Midbrain (tissue), 1 donor: ENCODE measurements around the gene TSPY10.
"Not testable (repeated sequence)": the region's sequence is repeated elsewhere in the genome, so short reads cannot be mapped to it uniquely, and the experiment has no call there.

ENCODE experiments used
- DNase-seq: peaks from one replicate; lab custom pipeline; 2025; lab: John Stamatoyannopoulos, UW

TSPY10 gene, protein sequence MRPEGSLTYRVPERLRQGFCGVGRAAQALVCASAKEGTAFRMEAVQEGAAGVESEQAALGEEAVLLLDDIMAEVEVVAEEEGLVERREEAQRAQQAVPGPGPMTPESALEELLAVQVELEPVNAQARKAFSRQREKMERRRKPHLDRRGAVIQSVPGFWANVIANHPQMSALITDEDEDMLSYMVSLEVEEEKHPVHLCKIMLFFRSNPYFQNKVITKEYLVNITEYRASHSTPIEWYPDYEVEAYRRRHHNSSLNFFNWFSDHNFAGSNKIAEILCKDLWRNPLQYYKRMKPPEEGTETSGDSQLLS

DNA sequence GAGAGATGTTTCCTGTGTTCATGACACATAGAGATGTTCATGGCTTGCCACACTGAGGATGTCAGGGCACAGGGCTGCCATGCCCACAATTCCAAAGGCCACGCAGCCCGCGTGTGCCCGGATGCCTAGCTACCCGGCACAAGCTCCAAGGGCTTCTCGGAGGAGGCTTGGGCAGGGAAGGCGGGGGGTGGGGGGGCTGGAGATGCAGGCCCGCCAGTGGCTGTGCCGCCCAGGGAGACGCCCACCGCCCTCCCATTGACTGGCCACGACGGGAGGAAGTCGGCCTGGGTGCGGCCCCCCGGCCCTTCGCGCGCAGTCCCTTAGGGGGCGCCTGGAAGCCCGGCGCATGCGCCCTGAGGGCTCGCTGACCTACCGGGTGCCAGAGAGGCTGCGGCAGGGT, at the start of gene TSPY10:
TSS of gene TSPY10 (plus strand) at position 301 of the 400 bp plus-strand sequence. CDS start at position 347, 46 bp downstream.
- not testable (repeated sequence) for DNase-seq

DNA sequence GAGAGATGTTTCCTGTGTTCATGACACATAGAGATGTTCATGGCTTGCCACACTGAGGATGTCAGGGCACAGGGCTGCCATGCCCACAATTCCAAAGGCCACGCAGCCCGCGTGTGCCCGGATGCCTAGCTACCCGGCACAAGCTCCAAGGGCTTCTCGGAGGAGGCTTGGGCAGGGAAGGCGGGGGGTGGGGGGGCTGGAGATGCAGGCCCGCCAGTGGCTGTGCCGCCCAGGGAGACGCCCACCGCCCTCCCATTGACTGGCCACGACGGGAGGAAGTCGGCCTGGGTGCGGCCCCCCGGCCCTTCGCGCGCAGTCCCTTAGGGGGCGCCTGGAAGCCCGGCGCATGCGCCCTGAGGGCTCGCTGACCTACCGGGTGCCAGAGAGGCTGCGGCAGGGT, 40.7 kb upstream of the TSPY10 start, which contains the start of gene TSPY9:
TSS of gene TSPY9 (plus strand) at position 301 of the 400 bp plus-strand sequence. CDS start at position 347, 46 bp downstream.
- DNase-seq = not testable (repeated sequence)

DNA sequence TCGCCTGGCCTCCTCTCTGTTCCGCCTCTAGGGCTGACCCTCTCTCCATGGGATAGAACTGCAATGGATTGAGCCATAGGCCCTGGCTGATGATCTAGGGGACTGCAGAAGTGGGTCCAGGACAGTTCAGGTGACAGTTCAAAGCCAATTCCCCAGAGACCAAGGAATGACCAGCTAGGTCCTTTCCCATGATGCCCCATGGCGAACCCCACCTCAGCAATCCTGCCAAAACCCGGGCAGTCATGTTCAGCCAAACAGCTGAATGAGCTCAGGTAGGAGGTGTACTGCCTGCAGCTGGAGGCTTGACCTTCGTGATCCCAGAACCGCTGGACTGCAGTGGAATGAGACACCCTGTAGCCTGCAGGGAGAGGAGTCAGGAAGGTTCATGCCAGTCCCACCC, 23.3 kb upstream of the TSPY10 start:
- DNase-seq = not testable (repeated sequence)

DNA sequence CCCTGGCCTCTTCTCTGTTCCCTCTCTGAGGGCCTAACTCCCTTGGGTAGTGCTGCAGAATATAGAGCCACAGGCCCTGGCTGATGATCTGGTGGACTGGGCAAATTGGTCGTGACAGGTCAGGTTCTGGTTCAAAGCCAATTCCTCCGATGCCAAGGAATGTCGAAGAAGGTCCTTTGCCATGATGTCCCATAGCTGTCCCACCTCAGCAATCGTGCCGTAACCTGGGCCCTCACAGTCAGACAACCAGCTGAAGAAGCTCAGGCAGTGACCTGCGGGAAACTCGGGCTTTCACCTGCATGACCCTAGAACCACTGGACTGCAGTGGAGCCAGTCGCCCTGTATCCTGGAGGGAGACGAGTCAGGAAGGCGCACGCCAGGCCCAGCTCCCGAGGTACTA, 11.4 kb upstream of the TSPY10 start:
- DNase-seq = not testable (repeated sequence)
